Measurements from ENCODE around the gene RHBDD1. TPM values are rescaled to one million over a fixed set of nuclear protein-coding genes. Genes with fewer than 3 reads are reported as not detected.

Gene RHBDD1
- polyA plus RNA-seq, 1 of the 3 experiments (the other 2 are of a cell fraction) = 10.3 TPM

DNA sequence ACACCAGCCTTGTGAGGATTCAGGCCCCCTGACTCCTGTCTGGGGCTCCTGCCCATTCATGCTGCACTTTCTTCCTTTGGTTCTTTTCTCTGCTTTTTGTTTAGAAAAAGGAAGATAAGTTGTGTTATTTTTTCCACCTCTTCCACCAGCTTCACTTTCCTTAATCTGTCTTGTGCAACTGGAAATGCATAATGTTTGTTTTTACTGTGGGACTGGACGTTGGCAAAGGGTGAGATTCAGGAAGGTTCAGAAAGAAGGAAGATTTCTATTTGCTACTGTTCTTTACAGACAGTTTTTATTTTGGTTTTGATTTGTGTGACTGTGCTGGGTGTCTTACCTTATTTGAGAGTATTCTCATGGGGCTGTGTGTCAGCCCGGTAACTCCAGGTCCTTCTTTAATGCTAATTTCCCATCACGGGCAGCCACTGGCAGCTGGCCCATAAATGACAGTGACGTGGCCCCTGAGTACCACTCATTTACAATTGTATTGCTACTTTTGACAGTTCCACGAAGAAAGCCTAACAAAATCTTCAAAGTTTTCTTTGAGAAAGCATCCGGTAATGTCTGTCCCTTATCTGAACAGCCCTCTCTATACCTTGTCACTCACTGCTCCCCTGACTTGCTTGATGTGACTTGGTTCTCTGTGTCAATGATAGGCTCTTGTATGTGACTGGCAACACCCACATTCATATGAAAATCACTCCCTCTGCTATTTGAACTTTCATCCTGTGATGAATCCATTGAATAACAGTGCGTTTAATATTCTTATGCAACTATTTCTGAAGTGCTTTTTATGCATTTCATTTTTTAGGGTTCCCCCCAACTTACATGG lies 32.7 kb downstream of the RHBDD1 start:
- Histone ChIP-seq H3K4me1 (ENCODE audit: control insufficient read depth in 1 of 2, insufficient read depth in 2 of 2, low read depth in 1 of 2, low read length in 1 of 2) (no peaks in the 10 kb centered on the region), H3K4me3 (ENCODE audit: low read depth in 2 of 2, low read length in 1 of 2) (no peak overlapping the region), H3K9me3 (no peaks in the 10 kb centered on the region), H4K20me1 (ENCODE audit: insufficient read depth) (no peaks in the 10 kb centered on the region), H3K27me3 (ENCODE audit: insufficient read depth) (no peaks in the 10 kb centered on the region), H3K9ac (no peak overlapping the region), H3K9me2 (no peaks in the 10 kb centered on the region), H3K27ac (ENCODE audit: low read depth in 2 of 2, low read length in 1 of 2) (no peak overlapping the region), H3K79me2 (ENCODE audit: insufficient read depth) (no peaks in the 10 kb centered on the region), H3K4me2 (no peak overlapping the region), H3K36me3 (replicated peaks in 1 of 2; ENCODE audit: control insufficient read depth in 1 of 2, insufficient read depth in 2 of 2, low read length in 1 of 2) (peaks cover 22 to 23% of the 10 kb centered on the region in 2 experiments), H3F3A (replicated peaks; ENCODE audit: insufficient read depth) (no peaks in the 10 kb centered on the region), H2AFZ (ENCODE audit: low read depth) (no peak overlapping the region)
- 92% methylated on average over 7 of the region's 7 CpGs for WGBS (ENCODE audit: low lambda C conversion rate)
- DNase-seq = no peak
- no peak for TF ChIP-seq RAD21 (IDR thresholded peaks at IDR 0.05; ENCODE audit: low read length)
- TF ChIP-seq, protein P1, sequence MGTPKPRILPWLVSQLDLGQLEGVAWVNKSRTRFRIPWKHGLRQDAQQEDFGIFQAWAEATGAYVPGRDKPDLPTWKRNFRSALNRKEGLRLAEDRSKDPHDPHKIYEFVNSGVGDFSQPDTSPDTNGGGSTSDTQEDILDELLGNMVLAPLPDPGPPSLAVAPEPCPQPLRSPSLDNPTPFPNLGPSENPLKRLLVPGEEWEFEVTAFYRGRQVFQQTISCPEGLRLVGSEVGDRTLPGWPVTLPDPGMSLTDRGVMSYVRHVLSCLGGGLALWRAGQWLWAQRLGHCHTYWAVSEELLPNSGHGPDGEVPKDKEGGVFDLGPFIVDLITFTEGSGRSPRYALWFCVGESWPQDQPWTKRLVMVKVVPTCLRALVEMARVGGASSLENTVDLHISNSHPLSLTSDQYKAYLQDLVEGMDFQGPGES (IDR thresholded peaks at IDR 0.05; ENCODE audit: low read depth, low read length) = no peak
- TF ChIP-seq CHD2 (IDR thresholded peaks at IDR 0.05; ENCODE audit: low read length, partially characterized antibody) = no peak
- TF ChIP-seq, protein P2, sequence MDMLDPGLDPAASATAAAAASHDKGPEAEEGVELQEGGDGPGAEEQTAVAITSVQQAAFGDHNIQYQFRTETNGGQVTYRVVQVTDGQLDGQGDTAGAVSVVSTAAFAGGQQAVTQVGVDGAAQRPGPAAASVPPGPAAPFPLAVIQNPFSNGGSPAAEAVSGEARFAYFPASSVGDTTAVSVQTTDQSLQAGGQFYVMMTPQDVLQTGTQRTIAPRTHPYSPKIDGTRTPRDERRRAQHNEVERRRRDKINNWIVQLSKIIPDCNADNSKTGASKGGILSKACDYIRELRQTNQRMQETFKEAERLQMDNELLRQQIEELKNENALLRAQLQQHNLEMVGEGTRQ (IDR thresholded peaks at IDR 0.05; ENCODE audit: borderline replicate concordance, low read depth, low read length) = no peak
- no peak for TF ChIP-seq EZH2phosphoT487 (IDR thresholded peaks at IDR 0.05; ENCODE audit: borderline replicate concordance, low read depth)
- no peak for TF ChIP-seq FOXM1 (IDR thresholded peaks at IDR 0.05; ENCODE audit: low read depth)
- no peak for TF ChIP-seq YY1 (IDR thresholded peaks at IDR 0.05; ENCODE audit: low read depth)
- TF ChIP-seq, protein P3, sequence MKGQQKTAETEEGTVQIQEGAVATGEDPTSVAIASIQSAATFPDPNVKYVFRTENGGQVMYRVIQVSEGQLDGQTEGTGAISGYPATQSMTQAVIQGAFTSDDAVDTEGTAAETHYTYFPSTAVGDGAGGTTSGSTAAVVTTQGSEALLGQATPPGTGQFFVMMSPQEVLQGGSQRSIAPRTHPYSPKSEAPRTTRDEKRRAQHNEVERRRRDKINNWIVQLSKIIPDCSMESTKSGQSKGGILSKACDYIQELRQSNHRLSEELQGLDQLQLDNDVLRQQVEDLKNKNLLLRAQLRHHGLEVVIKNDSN (IDR thresholded peaks at IDR 0.05; ENCODE audit: borderline replicate concordance, low read depth) = no peak
- no peak for TF ChIP-seq MEF2A (IDR thresholded peaks at IDR 0.05; ENCODE audit: borderline replicate concordance, low read depth)
- no peak for TF ChIP-seq TCF12 (IDR thresholded peaks at IDR 0.05)
- TF ChIP-seq, protein P4, sequence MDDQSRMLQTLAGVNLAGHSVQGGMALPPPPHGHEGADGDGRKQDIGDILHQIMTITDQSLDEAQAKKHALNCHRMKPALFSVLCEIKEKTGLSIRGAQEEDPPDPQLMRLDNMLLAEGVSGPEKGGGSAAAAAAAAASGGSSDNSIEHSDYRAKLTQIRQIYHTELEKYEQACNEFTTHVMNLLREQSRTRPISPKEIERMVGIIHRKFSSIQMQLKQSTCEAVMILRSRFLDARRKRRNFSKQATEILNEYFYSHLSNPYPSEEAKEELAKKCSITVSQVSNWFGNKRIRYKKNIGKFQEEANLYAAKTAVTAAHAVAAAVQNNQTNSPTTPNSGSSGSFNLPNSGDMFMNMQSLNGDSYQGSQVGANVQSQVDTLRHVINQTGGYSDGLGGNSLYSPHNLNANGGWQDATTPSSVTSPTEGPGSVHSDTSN (IDR thresholded peaks at IDR 0.05) = no peak
- TF ChIP-seq POLR2AphosphoS5 (IDR thresholded peaks at IDR 0.05; ENCODE audit: low read depth, low read length) = no peak
- CTCF ChIA-PET = interaction anchor here (1.0 kb wide), 1 partner anchor 117 kb away, joined by 3 read pairs; no protein-coding TSS in a partner anchor
- POLR2A ChIA-PET = no interaction called here

DNA sequence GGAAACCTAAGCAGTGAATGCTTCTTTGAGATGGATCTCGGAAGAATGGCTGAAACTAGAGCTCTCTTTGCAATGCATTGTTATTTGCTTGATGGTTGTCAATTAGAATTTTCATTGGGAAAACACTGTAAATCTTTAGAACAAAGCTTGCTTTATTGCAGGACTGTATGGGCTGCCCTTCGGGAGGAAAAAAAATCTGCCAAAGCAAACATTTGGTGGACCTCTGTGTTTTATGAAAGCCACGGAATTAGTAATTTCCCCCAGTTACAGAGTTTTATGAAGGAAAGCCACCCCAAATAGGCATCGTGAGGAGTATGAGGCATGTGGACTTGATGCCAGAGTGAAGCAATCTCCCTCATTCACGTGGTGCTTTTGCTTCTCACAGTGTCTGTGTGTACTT lies 33.5 kb downstream of the RHBDD1 start:
- H3F3A ChIP-seq (replicated peaks; ENCODE audit: insufficient read depth) = no peaks in the 10 kb centered on the region
- no peak overlapping the region for H3K4me2 ChIP-seq
- no peaks in the 10 kb centered on the region for H3K79me2 ChIP-seq (ENCODE audit: insufficient read depth)
- no peaks in the 10 kb centered on the region for H3K27me3 ChIP-seq (ENCODE audit: insufficient read depth)
- 89% methylated on average over 5 of the region's 5 CpGs for WGBS (ENCODE audit: low lambda C conversion rate)
- H3K9me3 ChIP-seq = no peaks in the 10 kb centered on the region
- H3K4me1 ChIP-seq (ENCODE audit: control insufficient read depth in 1 of 2, insufficient read depth in 2 of 2, low read depth in 1 of 2, low read length in 1 of 2) = no peaks in the 10 kb centered on the region
- POLR2A ChIA-PET = no interaction called here
- no peak for DNase-seq
- no peak overlapping the region for H3K27ac ChIP-seq (ENCODE audit: low read depth in 2 of 2, low read length in 1 of 2)
- H2AFZ ChIP-seq (ENCODE audit: low read depth) = no peak overlapping the region
- no peak overlapping the region for H3K9ac ChIP-seq
- peaks cover 19 to 21% of the 10 kb centered on the region in 2 experiments for H3K36me3 ChIP-seq (replicated peaks in 1 of 2; ENCODE audit: control insufficient read depth in 1 of 2, insufficient read depth in 2 of 2, low read length in 1 of 2)
- CTCF ChIA-PET = no interaction called here
- H3K4me3 ChIP-seq (ENCODE audit: low read depth in 2 of 2, low read length in 1 of 2) = no peak overlapping the region
- no peaks in the 10 kb centered on the region for H4K20me1 ChIP-seq (ENCODE audit: insufficient read depth)
- no peaks in the 10 kb centered on the region for H3K9me2 ChIP-seq
- TF ChIP-seq YY1 (IDR thresholded peaks at IDR 0.05; ENCODE audit: low read depth) (no peak), TCF12 (IDR thresholded peaks at IDR 0.05) (no peak), TEAD4 (IDR thresholded peaks at IDR 0.05; ENCODE audit: borderline replicate concordance, insufficient read depth) (no peak), MXI1 (IDR thresholded peaks at IDR 0.05; ENCODE audit: low read depth, low read length) (no peak), RFX5 (IDR thresholded peaks at IDR 0.05; ENCODE audit: low read length) (no peak), NFIC (IDR thresholded peaks at IDR 0.05; ENCODE audit: borderline replicate concordance) (no peak), SMC3 (IDR thresholded peaks at IDR 0.05; ENCODE audit: low read depth, low read length) (no peak), POLR2AphosphoS5 (IDR thresholded peaks at IDR 0.05; ENCODE audit: low read depth, low read length) (no peak), FOSL2 (IDR thresholded peaks at IDR 0.05; ENCODE audit: borderline replicate concordance, low read depth) (no peak), SIN3A (IDR thresholded peaks at IDR 0.05; ENCODE audit: borderline replicate concordance, low read depth, low read length) (no peak)
- TF ChIP-seq, protein P5, sequence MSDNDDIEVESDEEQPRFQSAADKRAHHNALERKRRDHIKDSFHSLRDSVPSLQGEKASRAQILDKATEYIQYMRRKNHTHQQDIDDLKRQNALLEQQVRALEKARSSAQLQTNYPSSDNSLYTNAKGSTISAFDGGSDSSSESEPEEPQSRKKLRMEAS (IDR thresholded peaks at IDR 0.05; ENCODE audit: low read depth) = no peak
- TF ChIP-seq, protein P3 (IDR thresholded peaks at IDR 0.05; ENCODE audit: borderline replicate concordance, low read depth) = no peak
- TF ChIP-seq, protein P2 (IDR thresholded peaks at IDR 0.05; ENCODE audit: borderline replicate concordance, low read depth, low read length) = no peak

Measured in SK-N-SH (cell line).